HG02678 (cell line): Measurements from ENCODE around the gene UBTD2.
"Not testable (repeated sequence)": the region's sequence is repeated elsewhere in the genome, so short reads cannot be mapped to it uniquely, and the experiment has no call there.

Experiments used
- ATAC-seq: cut with Tn5 transposase; IDR thresholded peaks from one replicate; pipeline ENCODE4 v1.9.1; 2021; ENCODE audit warnings: mild to moderate bottlenecking, moderate library complexity; ENCODE audit not compliant: unreplicated experiment

UBTD2 gene

DNA sequence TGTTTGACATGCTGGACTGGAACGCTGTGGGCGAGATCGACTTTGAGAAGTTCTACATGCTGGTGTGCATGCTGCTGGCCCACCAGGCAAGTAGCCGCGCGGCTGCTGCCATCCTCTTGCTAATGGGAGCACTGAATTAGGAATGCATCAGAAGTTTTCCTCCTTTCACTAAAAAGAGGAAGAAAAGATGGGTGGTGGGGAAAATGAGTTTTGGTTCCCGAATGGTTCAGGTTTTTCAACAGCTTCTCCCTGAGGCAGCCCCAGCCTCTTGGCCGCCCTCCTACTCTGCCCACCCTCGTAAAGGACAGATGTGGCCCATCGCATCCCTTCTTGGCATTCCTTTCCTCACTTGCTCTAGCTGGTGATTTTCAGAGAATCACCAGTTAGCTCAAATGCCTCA lies 84.1 kb downstream of the UBTD2 start:
- ATAC-seq = no peak

DNA sequence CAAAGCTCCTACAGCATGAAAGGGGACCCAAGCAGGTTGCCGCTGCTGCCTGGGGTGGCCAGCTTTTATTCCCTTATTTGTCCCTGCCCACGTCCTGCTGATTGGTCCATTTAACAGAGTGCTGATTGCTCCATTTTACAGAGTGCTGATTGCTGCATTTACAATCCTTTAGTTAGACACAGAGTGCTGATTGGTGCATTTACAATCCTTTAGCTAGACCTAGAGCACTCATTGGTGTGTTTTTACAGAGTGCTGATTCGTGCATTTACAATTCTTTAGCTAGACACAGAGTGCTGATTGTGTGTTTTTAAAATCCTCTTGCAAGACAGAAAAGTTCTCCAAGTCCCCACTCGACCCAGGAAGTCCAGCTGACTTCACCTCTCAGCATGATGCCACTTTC lies 85.8 kb downstream of the UBTD2 start:
- ATAC-seq = not testable (repeated sequence)

DNA sequence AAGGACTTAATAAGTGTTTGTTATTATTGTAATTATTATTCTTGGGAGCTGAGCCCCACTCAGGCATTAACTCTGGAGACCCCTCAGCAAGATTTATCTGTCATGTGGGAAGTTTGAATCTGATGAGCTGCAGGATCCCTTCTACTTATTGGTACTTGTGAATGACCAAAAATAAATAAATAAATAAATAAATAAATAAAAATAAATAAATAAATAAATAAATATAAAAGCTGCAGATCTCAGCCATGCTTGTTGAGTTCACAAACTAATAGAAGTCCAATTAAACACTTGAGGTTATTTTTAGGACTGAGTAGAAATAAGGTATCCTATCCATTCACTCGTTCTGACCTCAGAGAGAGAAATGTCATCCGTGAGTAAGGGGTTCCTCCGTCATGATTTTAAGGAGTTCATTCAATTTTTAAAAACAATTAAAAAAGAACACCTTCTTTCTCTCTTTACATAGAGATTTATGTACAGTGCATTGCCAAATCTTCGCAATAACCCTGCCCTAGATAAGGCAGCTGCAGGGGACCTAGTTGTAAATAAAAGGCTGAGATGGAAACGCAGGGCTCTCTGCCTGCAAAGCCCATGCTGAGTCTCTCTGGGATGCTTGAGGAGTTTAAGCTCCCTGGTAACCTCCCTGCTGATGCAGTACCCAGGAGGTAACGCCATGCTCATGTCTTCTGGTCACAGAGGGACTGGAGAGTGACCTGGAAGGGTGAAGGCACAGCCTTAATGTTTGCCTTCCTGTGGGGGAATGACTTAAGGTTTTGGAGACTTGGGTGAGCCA lies 88.4 kb downstream of the UBTD2 start:
- ATAC-seq = no peak

DNA sequence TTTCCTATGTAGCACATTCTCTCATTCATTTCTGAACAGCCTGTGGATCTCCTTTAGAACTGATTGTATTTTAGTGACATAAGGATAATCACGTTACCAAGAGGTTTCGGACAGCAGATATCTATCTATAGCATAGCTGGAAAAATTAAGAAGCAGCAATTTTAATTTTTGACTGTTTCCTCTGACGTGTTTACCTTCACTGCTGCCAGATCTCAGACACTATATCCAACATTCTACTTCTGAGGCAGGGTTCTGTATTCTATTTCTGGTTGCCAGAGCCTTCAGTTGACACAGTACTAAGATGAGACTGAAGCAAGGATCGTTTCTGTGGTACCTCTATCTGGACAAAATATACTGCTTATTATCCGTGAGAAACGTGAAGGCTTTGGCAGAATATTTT lies 89.7 kb downstream of the UBTD2 start, which contains the start of gene EFCAB9:
Gene EFCAB9, plus strand, starts transcription at position 301 of the 400 bp plus-strand sequence. Its CDS starts 1 bp downstream, at position 302.
- no peak for ATAC-seq

DNA sequence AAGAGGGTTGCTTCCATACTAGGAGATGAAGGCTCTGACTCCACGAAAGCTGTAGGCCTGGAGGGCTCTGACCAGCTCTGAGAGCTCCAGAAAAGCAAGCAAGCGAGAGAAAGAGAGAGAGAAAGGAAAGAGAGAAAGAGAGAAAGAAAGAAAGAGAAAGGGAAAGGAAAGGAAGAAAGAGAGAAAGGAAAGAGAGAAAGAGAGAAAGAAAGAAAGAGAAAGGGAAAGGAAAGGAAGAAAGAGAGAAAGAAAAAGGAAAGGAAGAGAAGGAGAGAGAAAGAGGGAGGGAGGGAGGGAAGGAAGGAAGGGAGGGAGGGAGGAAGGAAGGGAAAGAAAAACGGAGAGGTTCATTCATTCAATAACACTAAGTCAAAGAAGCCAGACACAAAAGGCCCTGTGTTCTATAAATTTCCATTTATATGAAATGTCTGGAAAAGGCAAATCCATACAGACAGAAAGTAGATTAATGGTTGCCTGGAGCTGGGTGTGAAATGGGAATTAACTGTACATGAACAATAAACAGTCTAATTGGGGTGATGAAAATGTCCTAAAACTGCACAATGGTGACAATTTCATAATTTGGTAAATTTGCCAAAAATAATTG lies 93.8 kb downstream of the UBTD2 start:
- no peak for ATAC-seq

DNA sequence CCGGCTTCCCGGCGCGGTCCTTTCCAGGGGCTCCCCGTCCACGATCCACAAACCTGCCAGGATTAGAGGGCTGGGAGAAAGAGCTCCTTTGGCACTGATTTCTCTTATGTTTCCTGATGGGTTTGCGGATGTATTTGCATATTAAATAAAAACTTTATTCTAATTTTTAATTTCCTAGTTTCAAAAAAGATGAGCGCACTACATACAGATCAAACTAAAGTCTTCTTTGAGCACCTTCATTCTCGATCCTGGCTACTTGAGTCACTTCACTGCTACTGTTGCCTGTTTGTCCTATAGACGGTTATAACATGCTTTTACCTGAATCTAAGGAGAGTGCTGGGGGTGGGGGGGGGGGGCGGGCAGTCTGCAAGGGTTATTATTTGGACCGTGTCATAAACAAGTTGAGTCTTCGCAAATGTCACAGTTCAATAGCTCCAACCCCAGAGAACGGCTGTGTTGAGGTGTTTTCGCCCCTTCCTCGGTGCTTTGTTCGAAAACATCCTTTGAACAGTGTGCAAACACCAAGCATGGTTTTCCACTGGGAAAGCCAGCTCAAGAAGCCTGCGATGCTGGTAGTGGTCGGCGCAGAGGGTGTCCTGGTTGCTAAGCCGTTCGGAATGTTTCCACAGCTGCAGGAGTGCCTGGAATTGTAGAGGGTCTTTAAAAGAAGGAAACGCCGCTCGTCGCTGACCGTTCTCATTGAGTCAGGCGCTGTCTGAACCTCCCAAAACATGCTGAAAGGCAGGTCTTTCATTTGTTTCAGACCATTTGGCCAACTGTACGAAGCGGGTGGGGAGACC lies 94.5 kb downstream of the UBTD2 start:
- ATAC-seq = no peak

DNA sequence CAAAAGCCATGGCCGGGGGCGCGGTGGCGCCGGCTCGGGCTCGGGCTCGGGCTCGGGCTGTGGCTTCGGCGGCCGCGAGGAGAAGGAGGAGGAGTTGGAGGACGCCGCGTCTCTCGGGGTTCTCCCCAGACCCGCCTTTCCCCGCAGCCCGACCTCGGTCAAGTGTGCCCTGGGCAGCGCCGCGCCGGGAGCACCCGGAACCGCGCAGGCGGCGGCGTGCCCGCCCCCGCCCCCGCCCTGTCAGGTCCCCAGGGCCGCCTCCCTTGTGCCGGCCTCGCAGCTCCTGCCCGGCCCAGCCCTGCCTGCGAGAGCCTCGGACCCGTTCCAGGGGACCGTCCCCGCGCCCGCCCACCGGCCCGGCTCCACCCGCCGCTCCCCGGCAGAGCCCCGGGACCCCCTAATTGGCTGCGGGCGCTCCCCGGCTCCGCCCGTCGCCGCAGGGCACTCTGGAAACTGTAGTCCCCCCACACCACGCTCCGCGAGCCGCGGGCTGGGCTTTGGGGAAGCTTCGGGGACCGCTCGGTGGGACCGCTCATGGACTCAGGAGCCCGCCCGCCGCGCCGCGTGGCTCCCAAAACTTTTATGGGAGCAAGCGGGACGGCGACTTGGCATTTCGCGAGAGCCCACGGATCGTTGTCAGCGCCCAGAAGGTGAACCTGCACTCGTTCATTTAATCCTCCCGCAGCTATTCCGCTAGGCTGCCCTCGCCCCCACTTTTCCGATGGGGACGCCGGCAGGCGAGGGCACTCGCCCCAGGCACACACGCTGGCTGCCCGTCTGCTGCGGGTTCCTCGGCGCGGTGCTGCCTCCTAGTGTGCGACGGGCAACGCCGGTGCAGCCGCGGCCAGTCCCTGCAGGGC lies 95.3 kb downstream of the UBTD2 start, which contains the start of gene STK10:
Gene STK10, minus strand, starts transcription at position 192 of the 860 bp plus-strand sequence. Its CDS starts 182 bp downstream, at position 10.
- peak; percentile 72 for ATAC-seq

DNA sequence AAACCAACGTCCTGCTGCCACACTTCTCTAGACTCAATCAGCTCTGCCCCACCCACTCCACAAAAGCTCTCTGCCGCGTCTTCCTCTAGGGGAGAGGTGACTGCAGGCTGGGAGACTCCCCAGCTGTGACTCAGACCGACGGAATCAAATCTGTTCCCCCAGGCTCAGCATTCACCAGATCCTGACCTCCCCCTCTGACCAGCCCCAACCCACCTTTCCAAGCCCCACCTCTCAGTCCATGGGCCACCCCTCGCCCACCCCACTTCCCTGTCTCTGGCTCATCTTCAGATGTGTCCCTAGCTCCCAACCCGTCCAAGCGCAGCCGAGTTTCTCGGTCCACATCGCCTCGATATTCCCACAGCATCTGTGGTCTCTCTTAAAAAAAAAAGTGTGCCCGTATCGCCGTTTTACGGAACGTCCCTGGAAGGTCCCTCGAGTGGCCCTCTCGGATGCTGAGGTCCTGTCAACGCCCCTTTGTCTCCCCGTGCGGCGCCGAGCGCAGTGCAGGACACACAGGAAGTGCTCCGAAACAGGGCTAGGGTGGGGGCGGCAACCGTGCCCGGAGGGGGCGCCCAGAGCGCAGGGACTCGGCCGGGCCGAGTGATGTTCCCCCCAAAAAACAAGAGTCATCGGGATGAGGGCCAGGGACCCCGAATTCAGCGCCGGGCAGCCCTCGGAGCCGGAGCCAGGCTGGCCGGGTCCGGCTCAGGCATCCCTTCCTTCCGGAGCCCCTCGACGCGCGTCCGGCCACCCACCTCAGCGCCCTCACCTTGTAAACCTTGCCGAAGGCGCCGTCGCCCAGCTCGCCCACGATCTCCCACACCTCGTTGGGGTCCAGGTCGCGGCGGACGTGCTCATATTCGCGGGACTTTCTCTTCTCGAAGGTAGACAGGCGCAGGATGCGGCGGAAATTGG lies 96.2 kb downstream of the UBTD2 start:
- ATAC-seq = peak; percentile 24

DNA sequence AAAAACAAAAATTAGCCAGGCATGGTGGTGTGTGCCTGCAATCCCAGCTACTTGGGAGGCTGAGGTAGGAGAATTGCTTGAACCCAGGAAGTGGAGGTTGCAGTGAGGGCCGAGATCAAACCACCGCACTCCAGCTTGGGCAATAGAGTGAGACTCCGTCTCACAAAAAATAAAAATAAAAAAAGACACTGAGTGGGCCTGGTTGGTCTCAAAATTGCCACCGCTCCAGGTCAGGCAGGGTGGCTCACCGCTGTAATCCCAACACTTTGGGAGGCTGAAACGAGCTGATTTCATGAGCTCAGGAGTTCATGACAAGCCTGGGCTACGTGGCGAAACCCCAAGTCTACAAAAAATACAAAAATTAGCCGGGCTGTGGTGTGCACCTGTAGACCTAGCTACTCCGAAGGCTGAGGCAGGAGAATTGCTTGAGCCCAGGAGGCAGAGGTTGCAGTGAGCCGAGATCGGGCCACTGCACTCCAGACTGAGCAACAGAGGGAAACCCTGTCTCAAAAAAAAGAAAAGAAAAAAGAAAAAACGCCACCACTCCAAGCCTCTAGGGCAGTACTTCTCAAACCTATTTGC lies 97.4 kb downstream of the UBTD2 start:
- no peak for ATAC-seq

DNA sequence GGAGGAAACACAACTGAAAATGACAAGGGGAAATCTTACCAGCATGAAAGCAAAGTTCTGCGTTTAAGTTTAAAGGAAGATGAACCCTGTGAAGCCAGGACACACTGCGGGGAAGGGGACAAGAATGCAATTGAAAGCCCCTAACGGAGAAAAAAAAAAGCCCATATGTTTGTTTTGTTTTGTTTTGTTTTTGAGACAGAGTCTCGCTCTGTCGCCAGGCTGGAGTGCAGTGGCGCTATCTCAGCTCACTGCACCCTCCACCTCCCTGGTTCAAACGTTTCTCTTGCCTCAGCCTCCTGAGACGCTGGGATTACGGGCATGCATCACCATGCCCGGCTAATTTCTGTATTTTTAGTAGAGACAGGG lies 98.5 kb downstream of the UBTD2 start:
- ATAC-seq = no peak

DNA sequence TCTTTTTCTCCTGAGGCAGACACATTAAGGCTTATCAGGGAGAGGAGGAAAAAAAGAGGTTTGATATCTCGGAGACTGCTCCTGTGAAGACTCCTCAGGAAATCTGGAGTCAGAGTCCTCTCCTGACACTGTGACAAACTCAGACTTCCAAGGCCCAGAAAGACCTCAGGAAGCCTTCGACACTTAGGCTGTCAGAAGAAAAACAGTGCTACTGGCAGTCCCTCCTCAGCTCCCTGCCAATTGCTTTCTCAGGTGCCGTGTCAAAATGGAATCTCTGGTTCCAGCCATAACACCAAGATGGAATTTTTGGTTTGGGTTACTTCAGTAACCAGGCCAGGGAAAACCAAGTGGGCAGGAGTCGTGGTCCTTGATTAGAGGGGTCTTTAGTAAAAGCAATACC lies 99.7 kb downstream of the UBTD2 start:
- ATAC-seq = no peak

DNA sequence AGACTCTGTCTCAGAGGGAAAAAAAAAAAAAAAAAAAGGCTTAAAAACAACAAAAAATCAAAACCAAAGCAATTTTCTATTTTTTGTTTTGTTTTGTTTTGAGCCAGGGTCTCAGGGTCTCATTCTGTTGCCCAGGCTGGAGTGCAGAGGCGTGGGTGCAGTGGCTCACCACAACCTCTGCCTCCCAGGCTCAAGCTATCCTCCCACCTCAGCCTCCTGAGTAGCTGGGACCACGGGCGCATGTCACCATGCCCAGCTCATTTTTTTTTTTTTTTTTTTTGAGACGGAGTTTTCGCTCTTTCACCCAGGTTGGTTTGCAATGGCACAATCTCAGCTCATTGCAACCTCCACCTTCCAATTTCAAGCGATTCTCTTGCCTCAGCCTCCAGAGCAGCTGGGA lies 101.3 kb downstream of the UBTD2 start:
- no peak for ATAC-seq

DNA sequence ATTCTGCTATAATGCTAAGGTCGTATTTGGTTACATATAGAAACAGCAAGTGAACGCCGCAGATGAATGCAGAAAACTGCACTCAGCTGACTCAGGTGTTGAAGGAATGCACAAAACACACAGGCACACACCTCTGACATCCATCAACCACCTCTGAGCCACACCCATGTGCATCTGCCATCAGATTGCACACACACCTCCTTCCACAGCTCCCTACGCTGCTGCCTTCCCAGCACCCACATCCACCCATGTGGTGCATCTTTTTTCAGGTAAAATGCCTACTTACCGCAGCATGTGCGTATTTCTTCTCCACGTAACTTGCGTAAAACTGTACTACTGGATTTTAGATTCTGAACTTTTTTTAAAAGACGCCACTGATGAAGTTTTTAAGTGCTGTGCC lies 102.6 kb downstream of the UBTD2 start:
- ATAC-seq = no peak

DNA sequence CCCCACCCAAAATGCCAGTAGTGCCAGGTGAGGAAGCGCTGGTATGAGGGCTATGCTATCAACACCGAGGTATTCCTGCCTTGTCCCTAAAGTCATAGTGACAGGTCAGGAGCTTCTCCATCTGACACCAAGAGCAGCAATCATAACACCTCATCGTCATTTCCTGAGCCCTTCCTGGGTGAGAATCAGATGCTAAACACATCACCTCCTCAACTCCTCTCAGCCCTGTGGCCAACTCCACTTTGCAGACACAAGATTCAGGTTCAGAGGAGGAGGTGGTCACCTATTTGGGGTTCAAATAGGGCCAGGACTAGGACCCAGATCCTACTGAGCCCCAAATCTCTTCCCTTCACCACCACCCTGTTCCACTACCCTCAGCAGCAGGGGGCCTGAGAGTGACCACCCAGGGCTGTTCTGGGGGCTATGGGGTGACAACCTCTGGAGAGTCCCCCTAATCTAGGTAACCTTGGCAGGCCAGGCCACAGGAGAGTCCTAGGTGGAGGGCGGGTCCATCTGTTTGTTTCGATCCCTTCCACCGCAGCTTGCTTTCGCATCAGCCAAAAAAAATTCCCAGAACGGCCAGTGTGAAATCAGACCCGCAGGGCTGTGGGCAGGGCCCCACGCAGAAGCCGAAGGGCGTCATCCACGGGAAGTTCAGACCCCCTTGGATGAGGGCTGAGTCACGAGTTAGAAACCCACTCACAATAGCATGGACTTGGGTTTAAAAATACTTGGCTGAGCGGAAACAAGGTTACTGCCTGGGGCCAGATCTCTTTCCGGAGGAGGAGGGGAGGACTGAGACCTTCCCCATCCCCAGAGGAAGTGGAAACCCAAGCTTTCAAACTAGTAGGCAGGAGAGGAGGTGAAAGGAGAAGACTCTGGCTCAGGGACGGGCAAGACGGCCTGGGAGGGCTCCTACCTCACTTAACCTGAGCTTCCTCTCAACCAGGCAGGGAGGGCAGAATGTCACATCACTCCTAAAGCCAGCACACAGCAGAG lies 104.3 kb downstream of the UBTD2 start:
- peak; percentile 35 for ATAC-seq

DNA sequence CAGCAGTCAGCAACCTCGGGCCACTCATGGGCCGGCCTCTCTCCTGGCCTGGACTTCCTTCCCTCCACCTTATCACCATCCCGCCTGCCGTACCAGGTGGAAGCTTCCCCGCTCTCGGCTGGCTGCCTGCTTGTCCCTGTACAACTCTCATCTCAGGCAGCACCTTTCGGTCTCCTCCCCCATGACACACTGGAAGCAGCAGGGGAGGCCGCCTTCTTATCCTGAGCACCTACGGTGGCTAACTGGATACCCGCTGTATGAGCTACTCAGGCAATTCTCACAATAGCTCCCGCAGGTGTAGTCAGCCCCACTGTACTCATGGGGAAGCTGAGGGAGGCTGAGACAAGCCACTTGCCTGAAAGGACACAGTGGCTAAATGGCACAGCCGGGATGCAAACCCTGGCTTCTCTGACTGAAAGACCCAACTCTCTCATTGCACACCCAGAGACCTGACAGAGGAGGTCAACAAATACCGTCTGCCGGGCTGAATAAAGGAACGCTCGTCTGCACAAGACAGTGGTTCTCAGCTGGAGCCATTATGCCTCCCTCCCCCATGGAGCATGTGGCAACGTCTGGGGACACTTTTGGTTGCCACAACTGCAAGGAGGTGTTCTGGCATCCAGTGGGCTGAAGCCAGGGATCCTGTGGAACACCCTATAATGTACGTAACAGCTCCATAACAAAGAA lies 105.1 kb downstream of the UBTD2 start:
- ATAC-seq = no peak

DNA sequence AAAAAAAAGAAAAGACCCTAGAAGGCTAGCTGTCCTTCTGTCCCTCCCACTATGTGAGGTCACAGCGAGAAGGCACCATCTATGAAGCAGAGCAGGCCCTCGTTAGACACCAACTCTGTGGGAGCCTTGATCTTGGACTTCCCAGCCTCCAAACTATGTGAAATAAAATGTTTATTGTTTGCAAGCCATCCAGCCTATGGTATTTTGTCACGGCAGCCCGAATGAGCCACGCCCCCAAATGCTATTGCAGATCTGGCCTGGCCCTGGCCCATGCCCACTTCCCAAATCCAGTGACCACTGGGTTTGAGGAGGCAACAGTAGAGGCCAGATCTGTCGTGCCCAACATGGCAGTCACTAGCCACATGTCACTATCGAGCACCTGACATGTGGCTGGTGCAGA lies 106.4 kb downstream of the UBTD2 start:
- no peak for ATAC-seq

DNA sequence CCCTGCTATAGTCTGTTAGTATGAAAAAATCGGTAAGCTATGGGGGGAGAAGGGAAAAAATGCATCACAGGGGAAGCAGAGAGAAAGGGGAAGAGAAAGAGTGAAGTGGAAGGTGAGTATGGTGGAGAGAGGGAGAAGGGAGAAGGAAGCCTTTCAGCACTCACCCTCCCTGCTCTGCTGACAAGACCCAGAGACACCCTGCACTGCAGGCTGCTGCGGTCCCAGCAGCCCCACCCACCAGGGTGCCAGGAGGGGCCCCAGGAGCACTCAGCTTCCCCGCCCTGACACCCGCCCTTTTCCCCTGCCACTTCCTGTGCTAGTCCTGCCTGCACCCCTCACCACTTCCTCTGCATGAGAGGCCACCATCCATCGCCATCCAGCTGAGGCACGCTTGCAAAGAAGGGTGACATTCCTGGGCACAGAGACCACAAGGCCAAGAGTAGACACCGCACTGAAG lies 108.3 kb downstream of the UBTD2 start:
- ATAC-seq = peak; percentile 55
